ENCODE data around the gene DUSP1.

The DUSP1 gene

DNA sequence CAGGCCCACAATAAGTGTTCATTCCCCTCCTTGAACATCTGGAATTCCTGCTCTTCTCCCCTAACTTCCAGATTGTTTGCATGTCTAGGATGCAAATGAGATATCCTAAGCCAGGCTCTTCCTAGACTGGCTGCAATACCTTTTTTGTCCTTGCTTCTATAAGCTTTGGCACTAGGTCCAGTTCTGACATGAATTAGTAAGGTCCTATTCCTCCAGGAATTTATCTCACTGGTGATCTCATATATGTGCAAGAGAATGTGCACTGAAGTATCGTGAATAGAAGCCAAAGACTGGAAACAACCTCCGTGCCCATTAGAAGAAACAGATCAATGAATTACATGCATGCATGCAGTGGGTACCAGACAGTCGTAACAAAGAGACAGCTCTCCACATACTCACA is 25.2 kb downstream of the DUSP1 start:
- in situ Hi-C loops (cut with MboI; ENCODE audit: low sequenced_read_pairs), result no loop called here

DNA sequence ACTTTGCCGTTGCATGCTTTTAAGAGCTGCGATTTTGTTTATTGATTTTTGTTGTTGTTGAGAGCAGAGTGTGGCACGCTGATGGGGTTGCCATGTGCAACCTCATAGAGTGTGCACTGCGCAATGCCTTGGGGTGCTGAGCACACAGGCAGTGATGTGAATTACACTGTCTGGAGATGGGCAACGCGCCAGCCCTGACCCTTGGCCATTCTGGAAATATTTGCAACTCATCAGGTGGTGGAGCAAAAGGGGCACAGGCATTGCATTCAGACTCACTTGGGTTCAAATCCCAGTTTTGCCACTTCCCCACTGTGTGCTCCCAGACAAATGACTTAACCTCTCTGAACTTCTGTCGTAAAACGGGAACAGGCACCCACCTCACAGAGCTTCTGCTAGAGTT is 25.6 kb downstream of the DUSP1 start:
- in situ Hi-C loops (cut with MboI; ENCODE audit: low sequenced_read_pairs), result no loop called here

DNA sequence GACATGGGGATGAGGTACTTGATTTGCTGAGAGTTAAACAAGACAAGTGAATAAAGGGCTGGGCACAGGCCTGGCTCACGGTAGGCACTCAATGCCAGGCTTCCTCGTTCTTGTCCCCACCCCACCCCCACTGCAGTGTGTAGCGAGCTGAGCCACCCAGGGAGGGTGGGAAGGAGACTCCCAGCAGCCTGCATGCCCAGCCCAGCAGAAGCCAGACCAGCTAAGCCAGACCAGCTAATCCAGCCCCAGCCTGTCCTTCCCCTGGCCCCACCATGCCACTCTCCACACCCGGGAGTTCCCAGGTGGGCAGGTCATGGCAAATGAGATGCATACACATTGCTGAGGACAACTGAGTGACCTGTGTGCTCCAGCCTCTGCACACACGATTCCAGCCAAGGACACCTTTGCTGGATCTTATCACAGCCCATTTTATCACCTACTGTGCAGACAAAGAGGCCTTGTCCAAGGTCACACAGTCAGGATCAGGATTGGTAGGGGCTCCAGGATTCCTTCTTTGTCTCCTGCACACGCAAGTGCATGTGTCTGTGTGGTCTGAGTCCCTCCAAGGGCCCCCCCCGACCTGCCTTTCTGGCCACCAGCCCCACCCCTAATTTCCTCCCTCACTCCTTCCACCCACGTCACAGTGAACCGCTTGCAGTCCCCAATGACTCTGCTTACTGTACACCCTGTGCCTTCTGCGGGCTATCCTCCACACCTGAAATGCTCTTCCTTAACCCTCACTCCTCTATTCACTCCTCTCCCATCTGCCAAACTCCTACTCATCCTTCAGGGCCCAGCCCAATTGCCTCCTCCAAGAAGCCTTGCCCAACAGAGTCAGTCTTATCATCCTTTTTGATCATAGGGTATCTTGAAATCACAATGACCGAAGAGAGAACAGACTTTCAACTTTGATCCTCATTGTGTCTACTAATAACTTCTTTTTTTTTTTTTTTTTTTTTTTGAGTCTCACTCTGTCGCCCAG is 26.6 kb downstream of the DUSP1 start:
- in situ Hi-C loops (cut with MboI; ENCODE audit: low sequenced_read_pairs), result no loop called here

DNA sequence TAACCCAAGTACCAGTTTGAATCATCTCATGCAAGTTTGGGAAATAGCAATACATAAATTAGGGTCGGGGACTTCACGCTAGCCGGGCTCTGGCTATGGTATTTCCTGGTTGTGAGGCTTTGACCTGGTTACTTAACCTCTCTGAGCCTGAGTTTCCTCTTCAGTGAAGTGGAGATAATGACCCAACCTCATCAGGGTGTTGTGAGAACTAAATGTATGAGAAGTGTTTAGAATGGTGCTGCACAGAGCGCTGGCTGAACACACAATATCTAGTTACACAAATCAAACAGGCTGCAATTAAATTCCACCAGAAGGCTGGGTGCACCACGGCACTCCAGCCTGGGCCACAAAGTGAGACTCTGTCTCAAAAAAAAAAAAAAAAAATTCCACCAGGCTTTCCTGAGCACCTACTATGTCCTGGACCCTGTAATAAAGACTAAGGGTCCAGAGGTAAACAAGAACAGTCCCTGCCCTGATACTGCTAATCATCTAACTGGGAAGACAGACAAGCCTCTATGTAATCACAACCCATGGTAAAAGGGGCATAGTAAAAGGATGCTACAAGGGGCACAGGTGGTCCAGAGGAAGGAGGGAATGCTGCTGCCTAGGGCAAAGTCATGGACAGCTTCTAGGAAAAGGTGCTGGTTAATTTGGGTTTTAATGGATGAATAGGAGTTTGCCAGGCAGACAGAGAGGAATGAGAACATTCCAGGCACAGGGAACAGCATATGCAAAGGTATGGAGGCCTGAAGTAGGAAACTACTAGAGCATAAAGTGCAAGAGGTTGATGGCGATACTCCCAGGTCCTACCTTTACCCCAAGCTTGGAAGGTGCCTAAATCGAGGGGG is 27.7 kb downstream of the DUSP1 start:
- in situ Hi-C loops (cut with MboI; ENCODE audit: low sequenced_read_pairs), result no loop called here

DNA sequence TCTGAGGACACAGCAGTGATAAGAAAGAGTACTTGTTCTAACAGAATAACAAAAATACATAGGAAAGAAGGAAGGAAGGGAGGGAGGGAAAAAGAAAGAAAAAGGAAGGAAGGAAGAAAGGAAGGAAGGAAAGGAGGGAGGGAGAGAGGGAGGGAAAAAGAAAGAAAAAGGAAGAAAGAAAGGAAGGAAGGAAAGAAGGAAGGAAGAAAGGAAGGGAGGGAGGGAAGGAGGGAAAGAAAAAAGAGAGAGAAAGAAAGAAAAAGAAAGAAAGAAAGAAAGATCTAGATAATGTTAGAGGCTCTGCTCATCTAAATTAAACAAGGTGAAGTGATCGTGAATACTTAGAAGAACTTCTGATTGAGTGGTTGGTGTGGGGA is 29.8 kb downstream of the DUSP1 start:
- in situ Hi-C loops (cut with MboI; ENCODE audit: low sequenced_read_pairs), result no loop called here

DNA sequence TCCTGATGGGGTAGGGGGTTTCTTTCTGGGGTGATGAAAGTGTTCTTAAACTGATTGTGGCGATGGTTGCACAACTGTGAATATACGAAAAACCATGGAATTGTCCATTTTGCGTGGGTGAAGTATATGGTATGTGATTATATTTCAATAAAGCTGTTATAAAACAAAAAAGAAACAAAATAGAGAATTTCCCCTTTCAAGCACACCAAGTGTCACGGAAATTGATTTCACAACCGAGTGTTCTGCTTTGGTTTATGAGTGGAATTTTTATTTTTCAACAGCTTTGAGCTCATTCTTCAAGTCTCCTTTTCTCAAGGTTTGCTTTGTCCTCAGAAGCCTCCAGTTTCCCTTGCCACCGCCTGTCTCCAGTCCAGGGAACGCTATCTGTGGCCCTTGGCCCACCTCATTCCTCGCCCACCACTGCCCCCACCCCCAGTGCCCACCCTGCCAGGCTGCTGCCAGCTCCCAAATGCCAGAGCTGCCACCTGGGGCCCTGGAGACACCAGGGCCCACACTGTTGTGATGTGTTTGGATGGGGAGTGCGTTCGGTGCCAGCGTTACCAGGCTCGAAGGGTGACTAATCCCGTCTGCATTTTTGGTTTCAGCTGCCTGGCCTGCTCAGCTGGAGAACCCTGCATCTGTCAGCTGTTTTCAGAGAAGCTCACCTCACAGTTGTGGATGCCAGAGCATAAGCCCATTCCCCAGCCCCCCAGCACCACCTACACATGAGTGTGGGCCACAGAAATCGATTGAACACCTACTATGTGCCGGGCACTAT is 30.4 kb downstream of the DUSP1 start:
- in situ Hi-C loops (cut with MboI; ENCODE audit: low sequenced_read_pairs), result no loop called here

DNA sequence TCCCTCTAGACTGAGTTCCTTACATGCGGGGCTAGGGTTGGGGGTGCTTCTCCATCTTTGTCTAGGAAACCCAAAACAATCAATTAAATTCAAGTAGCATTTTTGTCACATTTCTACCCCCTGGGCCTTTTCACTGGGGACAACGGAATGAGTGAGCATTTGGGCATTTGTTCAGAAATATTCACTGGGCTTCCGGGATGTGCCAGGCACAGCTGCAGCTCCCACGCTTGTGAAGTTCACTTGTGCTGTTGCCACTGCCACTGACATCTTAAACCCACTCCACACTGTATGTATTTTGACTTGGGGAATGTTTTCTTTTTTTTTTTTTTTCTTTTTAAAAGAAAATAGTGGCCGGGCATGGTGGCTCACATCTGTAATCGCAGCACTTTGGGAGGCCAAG is 31.6 kb downstream of the DUSP1 start:
- in situ Hi-C loops (cut with MboI; ENCODE audit: low sequenced_read_pairs), result no loop called here

DNA sequence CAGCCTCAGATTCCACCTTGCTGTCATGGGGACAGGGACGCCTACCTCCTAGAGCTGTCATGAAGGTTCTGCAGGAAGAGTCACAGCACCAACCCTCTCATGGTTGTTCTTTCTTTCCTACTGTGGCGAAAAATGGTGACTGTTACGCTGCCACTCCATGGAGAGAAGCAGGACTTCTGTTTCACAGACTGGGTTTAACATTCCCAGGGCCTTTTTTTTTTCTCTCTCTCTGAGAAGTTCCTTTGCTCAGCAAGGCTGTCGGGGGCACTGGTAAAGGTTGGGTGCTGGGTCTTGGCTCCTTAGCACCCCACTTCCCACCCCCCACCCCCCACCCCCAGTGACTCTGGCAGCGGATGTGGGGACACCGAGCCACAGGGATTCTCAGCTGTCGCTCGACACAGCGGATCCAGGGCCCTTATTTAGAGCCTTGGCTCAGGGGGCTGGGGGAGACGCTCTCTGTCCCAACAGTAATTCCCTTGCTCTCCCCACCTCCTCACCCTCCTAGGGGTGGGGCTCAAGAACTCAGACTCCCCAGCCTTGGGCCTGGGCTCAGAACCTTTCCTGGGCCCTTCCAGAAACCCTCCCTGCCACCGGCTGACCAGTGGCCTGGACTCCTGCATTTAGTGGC is 34.4 kb downstream of the DUSP1 start:
- in situ Hi-C loops (cut with MboI; ENCODE audit: low sequenced_read_pairs), result no loop called here

DNA sequence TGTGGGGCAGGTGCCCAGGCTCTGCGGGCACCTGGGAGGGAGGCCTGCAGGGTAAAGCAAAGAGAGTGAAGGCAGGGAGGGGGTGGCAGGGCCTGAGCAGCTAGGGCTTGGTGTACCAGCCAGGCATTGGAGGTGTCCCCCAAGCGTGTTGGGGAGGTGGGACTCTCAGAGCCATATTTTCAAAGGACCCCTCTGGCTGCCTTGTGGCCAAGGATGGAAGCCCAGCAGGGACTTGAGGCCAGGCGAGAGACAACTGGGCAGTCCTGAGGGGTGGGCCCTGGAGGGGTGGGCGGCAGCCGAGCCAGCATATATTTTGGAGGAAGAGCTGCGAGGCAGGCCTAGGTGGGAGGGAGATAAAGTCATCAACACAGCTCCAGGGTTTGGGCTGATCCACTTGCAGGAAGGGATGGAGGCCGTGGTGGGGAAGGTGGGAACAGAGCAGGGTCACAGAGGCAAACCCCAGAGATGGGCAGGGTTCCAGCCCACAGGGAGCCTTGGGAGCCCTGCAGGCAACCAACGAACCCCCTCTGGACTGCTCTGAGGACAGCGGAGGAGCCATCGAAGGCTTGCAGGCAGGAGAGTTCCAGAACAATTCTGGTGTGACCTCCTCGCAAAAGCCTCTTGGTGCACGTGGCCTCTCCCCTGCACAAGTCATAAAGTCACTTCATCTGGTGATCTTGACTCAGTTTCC is 35.7 kb downstream of the DUSP1 start:
- in situ Hi-C loops (cut with MboI; ENCODE audit: low sequenced_read_pairs), result no loop called here

DNA sequence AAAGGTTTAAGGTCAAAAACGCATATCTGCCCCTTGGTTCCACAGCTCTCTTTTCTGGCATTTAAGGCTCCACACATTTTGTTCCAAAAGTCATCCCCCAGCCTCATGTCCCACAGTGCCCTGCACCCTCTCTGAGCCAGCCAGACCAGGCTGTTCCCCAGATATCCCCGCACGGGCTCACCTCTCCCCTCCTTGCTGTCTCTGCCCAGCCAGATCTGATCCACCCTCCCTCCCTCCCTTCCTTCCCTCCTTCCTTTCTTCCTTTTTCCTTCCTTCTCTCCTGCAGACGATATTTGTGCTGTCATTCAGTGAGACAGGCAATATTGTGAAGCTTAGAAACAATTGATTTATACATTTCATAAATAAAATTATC is 37.0 kb downstream of the DUSP1 start:
- in situ Hi-C loops (cut with MboI; ENCODE audit: low sequenced_read_pairs), result no loop called here

DNA sequence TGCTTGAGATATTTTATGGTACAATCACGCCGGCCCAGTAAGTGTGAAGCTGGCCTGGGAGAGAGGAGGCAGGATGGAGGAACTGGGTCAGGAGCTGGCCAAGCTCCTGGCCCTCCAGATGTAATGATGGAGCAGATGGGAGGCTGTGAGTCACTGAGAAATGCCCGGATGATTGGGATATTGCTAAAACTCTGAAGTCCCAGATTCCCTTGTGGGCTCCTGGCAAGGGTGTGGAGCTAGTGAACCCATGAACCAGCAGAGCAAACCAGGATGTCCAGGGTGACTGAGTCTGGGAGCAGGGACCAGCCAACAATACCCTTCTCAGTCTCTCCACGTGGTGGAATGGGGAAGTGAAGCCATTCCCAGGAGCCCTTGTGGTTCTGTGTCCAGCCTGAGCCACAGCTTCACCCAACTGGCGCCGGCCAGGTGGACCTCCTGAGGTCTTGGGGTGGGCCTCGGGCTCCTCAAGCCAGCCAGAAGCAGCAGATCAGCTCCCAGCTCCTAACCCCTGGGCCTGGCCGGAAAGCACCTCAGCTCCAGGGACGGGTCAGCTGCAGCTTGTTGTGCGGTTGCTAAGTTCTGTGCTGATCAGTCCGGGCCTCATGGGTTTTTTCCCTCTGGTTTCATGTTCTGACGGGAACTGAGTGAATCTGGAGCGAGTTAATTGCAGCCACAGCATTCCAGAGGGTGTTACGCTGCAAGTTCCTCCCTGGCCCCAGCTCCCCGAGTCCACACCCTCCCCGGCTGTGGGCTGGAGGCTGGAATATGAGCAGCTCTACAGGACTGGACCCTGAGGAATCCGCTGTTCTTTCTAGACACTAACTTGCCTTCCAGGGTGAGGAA is 37.6 kb downstream of the DUSP1 start:
- in situ Hi-C loops (cut with MboI; ENCODE audit: low sequenced_read_pairs), result no loop called here

DNA sequence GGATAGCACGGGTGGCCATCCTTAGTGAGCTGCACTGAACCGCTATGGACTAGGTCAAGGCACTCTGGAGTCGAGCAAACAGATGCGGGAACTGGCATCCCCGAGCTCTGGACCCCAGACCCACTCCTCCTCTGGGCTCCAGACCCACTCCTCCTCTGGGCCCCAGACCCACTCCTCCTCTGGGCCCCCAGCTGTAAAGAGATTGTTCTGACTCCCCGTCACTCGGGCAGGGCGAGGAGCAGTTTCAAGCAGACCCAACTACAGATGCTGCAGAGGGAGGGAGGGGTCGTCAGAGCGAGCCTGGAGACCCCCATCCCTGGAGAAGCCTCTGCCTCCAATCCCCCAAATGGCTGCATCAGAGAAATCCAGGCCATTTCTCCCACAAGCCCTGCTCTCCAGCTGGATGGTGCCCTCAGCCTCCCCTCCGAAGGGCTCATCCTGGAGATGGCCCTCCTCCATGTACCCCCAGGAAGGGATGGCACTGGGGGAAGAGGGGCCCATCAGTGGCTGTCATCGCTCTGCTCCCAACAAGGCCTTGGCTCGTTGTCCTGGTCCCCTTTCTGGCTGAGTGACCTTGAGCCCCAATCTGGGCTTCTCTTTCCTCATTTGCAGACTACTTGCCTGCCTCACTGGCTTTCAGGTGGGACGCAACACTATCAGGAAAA is 38.7 kb downstream of the DUSP1 start:
- in situ Hi-C loops (cut with MboI; ENCODE audit: low sequenced_read_pairs), result no loop called here

DNA sequence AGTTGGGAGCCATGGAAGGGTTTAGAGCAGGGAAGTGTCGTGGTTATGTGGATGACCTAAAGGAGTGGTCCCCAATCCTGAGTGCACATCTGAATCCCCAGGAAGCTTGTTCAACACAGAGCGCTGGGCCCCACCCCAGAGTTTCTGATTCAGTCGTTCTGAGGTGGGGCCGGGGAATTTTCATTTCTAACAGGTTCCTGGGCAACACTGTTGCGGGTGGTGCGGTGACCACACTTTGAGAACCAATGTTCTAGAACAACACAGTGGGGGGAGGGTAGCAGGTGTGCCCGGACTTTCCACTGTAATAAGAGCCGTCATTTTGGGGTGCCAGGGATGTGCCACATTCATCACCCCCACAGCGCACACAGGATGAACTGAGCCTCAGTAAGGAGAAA is 39.3 kb downstream of the DUSP1 start:
- in situ Hi-C loops (cut with MboI; ENCODE audit: low sequenced_read_pairs), result no loop called here

DNA sequence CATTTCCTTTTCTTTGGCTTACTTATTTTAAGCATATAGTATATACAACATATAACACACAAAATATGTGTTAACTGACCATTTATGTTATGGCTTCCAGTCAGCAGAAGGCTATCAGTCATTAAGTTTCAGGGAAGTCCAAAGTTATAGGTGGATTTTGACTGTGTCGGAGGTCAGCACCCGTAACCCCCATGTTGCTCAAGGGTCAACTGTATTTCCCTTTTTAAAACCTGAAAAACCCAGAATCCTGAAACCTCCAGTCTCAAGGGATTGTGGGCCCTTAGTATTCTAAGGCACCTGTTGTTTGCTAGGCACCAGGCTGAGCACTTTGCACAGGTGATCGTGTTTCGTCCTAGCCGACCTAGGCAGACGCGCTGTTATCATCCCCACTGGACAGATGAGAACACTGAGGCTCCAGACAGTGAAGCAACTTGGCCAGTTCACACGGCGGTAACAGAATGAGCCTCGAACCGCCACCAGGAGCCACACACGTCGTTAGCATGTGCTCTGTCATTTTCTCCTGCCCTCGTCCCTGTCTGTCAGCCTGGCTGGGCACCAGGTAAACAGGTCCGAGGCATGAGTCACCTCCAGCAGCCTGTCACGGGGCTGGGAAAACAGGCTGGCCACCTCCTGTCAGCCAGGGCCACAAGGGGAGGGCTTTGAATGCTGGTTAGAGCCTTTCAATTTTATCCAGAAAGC is 39.9 kb downstream of the DUSP1 start:
- in situ Hi-C loops (cut with MboI; ENCODE audit: low sequenced_read_pairs), result no loop called here

DNA sequence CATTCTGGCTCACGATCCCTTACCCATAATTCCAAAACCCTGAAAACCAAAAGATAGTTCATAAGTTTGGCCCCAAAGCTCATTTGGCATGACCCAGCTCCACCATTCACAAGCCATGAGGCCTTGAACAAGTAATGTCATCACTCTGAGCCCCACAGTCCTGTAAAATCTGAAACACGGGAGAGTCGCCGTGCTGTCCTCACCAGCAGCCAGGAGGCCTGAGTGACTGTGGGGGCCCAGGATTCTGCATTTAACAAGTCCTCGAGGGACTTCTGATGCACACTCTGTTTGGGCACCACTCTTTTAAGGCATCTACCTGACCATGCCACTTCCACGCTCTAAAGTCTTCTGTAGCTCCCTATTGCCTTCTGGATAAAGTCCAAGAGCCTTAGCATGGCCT is 40.8 kb downstream of the DUSP1 start:
- in situ Hi-C loops (cut with MboI; ENCODE audit: low sequenced_read_pairs), result no loop called here

DNA sequence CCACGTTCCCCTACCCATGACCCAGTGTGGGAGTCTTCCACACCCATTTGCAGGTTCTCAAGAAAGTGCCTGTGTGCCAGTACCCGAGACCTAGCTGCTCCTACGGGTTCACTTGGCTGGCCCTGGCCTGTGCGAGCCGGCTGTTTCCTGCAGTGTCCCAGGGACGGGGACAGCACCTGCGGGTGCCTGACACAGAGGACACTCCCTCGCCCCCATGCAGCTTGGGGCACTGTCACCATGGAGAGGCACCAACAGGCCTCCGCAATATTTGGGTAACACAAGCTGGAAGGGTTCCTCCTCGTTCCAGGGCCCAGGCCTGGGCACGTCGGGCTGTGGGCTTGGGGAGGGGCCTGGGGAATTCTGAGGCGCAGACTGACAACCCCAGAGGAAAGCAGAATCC is 41.4 kb downstream of the DUSP1 start:
- in situ Hi-C loops (cut with MboI; ENCODE audit: low sequenced_read_pairs), result no loop called here

DNA sequence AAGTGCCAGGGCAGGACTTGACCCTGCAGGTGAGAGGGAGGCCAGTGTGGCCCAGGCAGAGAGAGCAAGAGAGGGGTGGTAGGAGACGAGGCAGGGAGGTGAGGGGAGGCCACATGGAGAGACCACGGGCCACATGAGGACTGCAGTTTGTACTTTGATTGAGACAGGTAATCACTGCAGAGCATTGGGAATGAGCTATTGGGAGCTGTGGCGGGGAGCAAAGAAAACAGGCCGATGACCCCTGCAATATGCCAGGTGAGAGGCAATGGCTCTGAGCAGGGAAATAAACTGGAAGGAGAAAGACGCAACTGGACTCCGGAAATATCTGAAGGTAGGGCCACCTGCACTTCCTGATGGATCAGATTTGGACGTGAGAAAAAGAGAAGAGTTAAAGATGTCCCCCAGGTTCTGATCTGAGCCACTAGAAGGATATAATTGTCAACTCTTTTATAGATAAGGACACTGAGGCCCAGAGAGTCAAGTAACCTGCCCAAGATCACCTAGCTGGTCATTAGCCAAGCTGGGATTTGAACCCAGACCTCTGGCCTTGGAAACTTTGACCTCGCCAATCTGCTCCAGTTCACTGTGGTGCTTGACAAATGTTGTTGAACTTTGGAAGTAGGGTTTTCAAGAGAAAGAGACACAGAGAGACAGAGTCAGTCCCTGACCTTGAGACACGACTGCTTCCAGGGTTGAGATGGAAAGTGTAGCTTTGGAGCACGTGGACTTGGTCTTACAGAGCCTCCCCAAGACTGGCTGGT is 42.3 kb downstream of the DUSP1 start:
- in situ Hi-C loops (cut with MboI; ENCODE audit: low sequenced_read_pairs), result no loop called here
